ENCODE measurements around the gene TIPARP.

Gene TIPARP

GRCh38 chr3:156664011-156664830 lies 10.2 kb upstream of the TIPARP start:
- Histone ChIP-seq H3K27ac (ENCODE audit: low read depth, low read length, severe bottlenecking) (no peak overlapping the region), H3K36me3 (ENCODE audit: control insufficient read depth, insufficient read depth, low read length) (no peaks in the 10 kb centered on the region), H3K4me3 (ENCODE audit: extremely low read depth, insufficient read depth, low read length, poor library complexity, severe bottlenecking) (no peak overlapping the region), H3K4me1 (ENCODE audit: control insufficient read depth, insufficient read depth, low read length, poor library complexity, severe bottlenecking) (no peaks in the 10 kb centered on the region), H3K9me3 (ENCODE audit: control insufficient read depth, low read length) (no peaks in the 10 kb centered on the region)
- WGBS, 2 experiments (ENCODE audit: insufficient coverage in 2 of 2), result 96 to 100% methylated on average over 2 to 4 of the region's 8 CpGs

- Histone ChIP-seq H3K9me3 (ENCODE audit: control insufficient read depth, low read length) (no peaks in the 10 kb centered on the region), H3K4me1 (ENCODE audit: control insufficient read depth, insufficient read depth, low read length, poor library complexity, severe bottlenecking) (no peaks in the 10 kb centered on the region), H3K27ac (ENCODE audit: low read depth, low read length, severe bottlenecking) (peak overlapping the region; percentile 2), H3K4me3 (ENCODE audit: extremely low read depth, insufficient read depth, low read length, poor library complexity, severe bottlenecking) (no peak overlapping the region), H3K36me3 (ENCODE audit: control insufficient read depth, insufficient read depth, low read length) (no peaks in the 10 kb centered on the region)
Measured at GRCh38 chr3:156664831-156665178, 9.6 kb upstream of the TIPARP start.

- H3K27ac ChIP-seq (ENCODE audit: low read depth, low read length, severe bottlenecking), result no peak overlapping the region
- no peaks in the 10 kb centered on the region for H3K4me1 ChIP-seq (ENCODE audit: control insufficient read depth, insufficient read depth, low read length, poor library complexity, severe bottlenecking)
- WGBS, 2 experiments (ENCODE audit: insufficient coverage in 2 of 2), result 100% methylated on average over 1 of the region's 2 CpGs; no CpG with 5 or more reads in 1 of the 2 experiments
- no peaks in the 10 kb centered on the region for H3K9me3 ChIP-seq (ENCODE audit: control insufficient read depth, low read length)
- no peak overlapping the region for H3K4me3 ChIP-seq (ENCODE audit: extremely low read depth, insufficient read depth, low read length, poor library complexity, severe bottlenecking)
- H3K36me3 ChIP-seq (ENCODE audit: control insufficient read depth, insufficient read depth, low read length), result no peaks in the 10 kb centered on the region
Measured at GRCh38 chr3:156665291-156665690, 9.1 kb upstream of the TIPARP start.

- Histone ChIP-seq H3K36me3 (ENCODE audit: control insufficient read depth, insufficient read depth, low read length) (no peaks in the 10 kb centered on the region), H3K4me1 (ENCODE audit: control insufficient read depth, insufficient read depth, low read length, poor library complexity, severe bottlenecking) (no peaks in the 10 kb centered on the region), H3K4me3 (ENCODE audit: extremely low read depth, insufficient read depth, low read length, poor library complexity, severe bottlenecking) (no peak overlapping the region), H3K9me3 (ENCODE audit: control insufficient read depth, low read length) (no peaks in the 10 kb centered on the region), H3K27ac (ENCODE audit: low read depth, low read length, severe bottlenecking) (no peak overlapping the region)
- WGBS, 2 experiments (ENCODE audit: insufficient coverage in 2 of 2), result 100% methylated on average over 1 of the region's 1 CpG
Measured at GRCh38 chr3:156666073-156666472, 8.3 kb upstream of the TIPARP start.

GRCh38 chr3:156668073-156668763 lies 6.2 kb upstream of the TIPARP start:
- Histone ChIP-seq H3K36me3 (ENCODE audit: control insufficient read depth, insufficient read depth, low read length) (no peaks in the 10 kb centered on the region), H3K9me3 (ENCODE audit: control insufficient read depth, low read length) (no peaks in the 10 kb centered on the region), H3K4me1 (ENCODE audit: control insufficient read depth, insufficient read depth, low read length, poor library complexity, severe bottlenecking) (no peaks in the 10 kb centered on the region), H3K27ac (ENCODE audit: low read depth, low read length, severe bottlenecking) (no peak overlapping the region), H3K4me3 (ENCODE audit: extremely low read depth, insufficient read depth, low read length, poor library complexity, severe bottlenecking) (no peak overlapping the region)
- 64 to 67% methylated on average over 1 to 2 of the region's 4 CpGs for WGBS, 2 experiments (ENCODE audit: insufficient coverage in 2 of 2)

- Histone ChIP-seq H3K9me3 (ENCODE audit: control insufficient read depth, low read length) (no peaks in the 10 kb centered on the region), H3K36me3 (ENCODE audit: control insufficient read depth, insufficient read depth, low read length) (no peaks in the 10 kb centered on the region), H3K4me1 (ENCODE audit: control insufficient read depth, insufficient read depth, low read length, poor library complexity, severe bottlenecking) (no peaks in the 10 kb centered on the region), H3K27ac (ENCODE audit: low read depth, low read length, severe bottlenecking) (no peak overlapping the region), H3K4me3 (ENCODE audit: extremely low read depth, insufficient read depth, low read length, poor library complexity, severe bottlenecking) (no peak overlapping the region)
- no CpG with 5 or more reads among the region's 2 CpGs for WGBS, 2 experiments (ENCODE audit: insufficient coverage in 2 of 2)
Measured at GRCh38 chr3:156670077-156670476, 4.3 kb upstream of the TIPARP start.

- Histone ChIP-seq H3K27ac (ENCODE audit: low read depth, low read length, severe bottlenecking) (no peak overlapping the region), H3K36me3 (ENCODE audit: control insufficient read depth, insufficient read depth, low read length) (no peaks in the 10 kb centered on the region), H3K4me3 (ENCODE audit: extremely low read depth, insufficient read depth, low read length, poor library complexity, severe bottlenecking) (no peak overlapping the region), H3K4me1 (ENCODE audit: control insufficient read depth, insufficient read depth, low read length, poor library complexity, severe bottlenecking) (no peaks in the 10 kb centered on the region), H3K9me3 (ENCODE audit: control insufficient read depth, low read length) (no peaks in the 10 kb centered on the region)
- WGBS, 2 experiments (ENCODE audit: insufficient coverage in 2 of 2), result 88 to 89% methylated on average over 2 of the region's 4 CpGs
Measured at GRCh38 chr3:156670652-156671051, 3.7 kb upstream of the TIPARP start.

- 9 to 15% methylated on average over 9 to 10 of the region's 10 CpGs for WGBS, 2 experiments (ENCODE audit: insufficient coverage in 2 of 2)
- Histone ChIP-seq H3K27ac (ENCODE audit: low read depth, low read length, severe bottlenecking) (peak overlapping the region; percentile 91), H3K36me3 (ENCODE audit: control insufficient read depth, insufficient read depth, low read length) (peaks cover 15% of the 10 kb centered on the region), H3K4me3 (ENCODE audit: extremely low read depth, insufficient read depth, low read length, poor library complexity, severe bottlenecking) (peak overlapping the region; percentile 95), H3K4me1 (ENCODE audit: control insufficient read depth, insufficient read depth, low read length, poor library complexity, severe bottlenecking) (peaks cover 5% of the 10 kb centered on the region), H3K9me3 (ENCODE audit: control insufficient read depth, low read length) (no peaks in the 10 kb centered on the region)
Measured at GRCh38 chr3:156673732-156674045, 701 bp upstream of the TIPARP start.

- Histone ChIP-seq H3K36me3 (ENCODE audit: control insufficient read depth, insufficient read depth, low read length) (peaks cover 25% of the 10 kb centered on the region), H3K4me3 (ENCODE audit: extremely low read depth, insufficient read depth, low read length, poor library complexity, severe bottlenecking) (peak overlapping the region; percentile 95), H3K27ac (ENCODE audit: low read depth, low read length, severe bottlenecking) (peak overlapping the region; percentile 91), H3K9me3 (ENCODE audit: control insufficient read depth, low read length) (no peaks in the 10 kb centered on the region), H3K4me1 (ENCODE audit: control insufficient read depth, insufficient read depth, low read length, poor library complexity, severe bottlenecking) (peaks cover 6% of the 10 kb centered on the region)
- WGBS, 2 experiments (ENCODE audit: insufficient coverage in 2 of 2), result 0 to 1% methylated on average over 64 to 73 of the region's 93 CpGs
Measured at GRCh38 chr3:156674911-156675829, 780 bp downstream of the TIPARP start.

GRCh38 chr3:156675830-156676767 lies 1.7 kb downstream of the TIPARP start:
- Histone ChIP-seq H3K27ac (ENCODE audit: low read depth, low read length, severe bottlenecking) (peak overlapping the region; percentile 91), H3K4me1 (ENCODE audit: control insufficient read depth, insufficient read depth, low read length, poor library complexity, severe bottlenecking) (peaks cover 6% of the 10 kb centered on the region)
- 0 to 2% methylated on average over 4 to 6 of the region's 18 CpGs for WGBS, 2 experiments (ENCODE audit: insufficient coverage in 2 of 2)

More at GRCh38 chr3:156675830-156676767, 1.7 kb downstream of the TIPARP start:
- H3K9me3 ChIP-seq (ENCODE audit: control insufficient read depth, low read length), result no peaks in the 10 kb centered on the region
- peak overlapping the region; percentile 95 for H3K4me3 ChIP-seq (ENCODE audit: extremely low read depth, insufficient read depth, low read length, poor library complexity, severe bottlenecking)
- peaks cover 29% of the 10 kb centered on the region for H3K36me3 ChIP-seq (ENCODE audit: control insufficient read depth, insufficient read depth, low read length)
